ENCODE results near the gene CLCNKB. TPM values are rescaled to one million over a fixed set of nuclear protein-coding genes. Genes with fewer than 3 reads are reported as not detected.

The CLCNKB gene
- total and polyA plus RNA-seq, 2 of the 4 experiments (the other 2 are of a cell fraction) = 0.09 TPM; not detected in 1

DNA sequence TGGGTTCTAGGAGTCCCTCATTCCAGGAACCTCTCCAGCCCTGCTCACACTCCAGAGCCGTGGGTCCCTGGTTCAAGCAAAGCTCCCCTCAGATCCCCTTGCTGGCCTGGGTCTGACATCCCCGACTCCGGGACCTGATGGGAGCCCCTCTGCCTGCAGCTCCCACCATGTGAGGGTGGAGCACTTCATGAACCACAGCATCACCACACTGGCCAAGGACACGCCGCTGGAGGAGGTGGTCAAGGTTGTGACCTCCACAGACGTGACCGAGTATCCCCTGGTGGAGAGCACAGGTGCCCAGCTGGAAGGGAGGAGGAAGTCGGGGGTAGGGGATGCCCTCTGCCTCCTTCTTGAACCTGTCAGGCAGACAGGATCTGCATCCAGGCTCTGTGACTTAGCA lies 12.0 kb upstream of the CLCNKB start:
- DNase-seq = no peak
- Histone ChIP-seq H2BK5ac (ENCODE audit: low read depth, low read length, poor library complexity, severe bottlenecking) (no peak overlapping the region), H3K9me1 (ENCODE audit: insufficient read depth, low read length) (no peaks in the 10 kb centered on the region), H3K9me3 (ENCODE audit: control insufficient read depth, insufficient read depth, low read length) (no peaks in the 10 kb centered on the region), H3K4ac (ENCODE audit: low read depth, low read length) (no peak overlapping the region), H3K79me1 (ENCODE audit: low read depth in 1 of 2, low read length in 2 of 2) (no peaks in the 10 kb centered on the region), H2BK20ac (ENCODE audit: low read depth, low read length) (no peak overlapping the region), H4K5ac (ENCODE audit: low read depth, low read length) (no peak overlapping the region), H3K27me3 (ENCODE audit: control insufficient read depth, insufficient read depth, low read length) (peaks cover 10% of the 10 kb centered on the region), H2AFZ (replicated peaks; ENCODE audit: low read length, poor library complexity) (no peak overlapping the region), H3K4me3 (ENCODE audit: insufficient read depth, low read depth, low read length) (no peak overlapping the region), H2BK15ac (ENCODE audit: low read depth, low read length) (no peak overlapping the region), H3K23ac (ENCODE audit: low read depth, low read length) (no peak overlapping the region), H3K4me1 (ENCODE audit: control insufficient read depth, insufficient read depth, low read length) (peaks cover 5% of the 10 kb centered on the region), H2AK5ac (ENCODE audit: low read depth, low read length) (no peak overlapping the region), H4K91ac (ENCODE audit: insufficient read depth, low read depth, low read length) (no peak overlapping the region), H2AK9ac (replicated peaks; ENCODE audit: low read depth, low read length, poor library complexity) (no peak overlapping the region), H2BK120ac (ENCODE audit: low read depth, low read length) (no peak overlapping the region), H4K20me1 (ENCODE audit: insufficient read depth, low read length) (no peaks in the 10 kb centered on the region), H3K4me2 (ENCODE audit: low read depth, low read length) (no peak overlapping the region), H3K56ac (ENCODE audit: extremely low read depth, insufficient read depth, low read length) (no peak overlapping the region), H3K14ac (replicated peaks; ENCODE audit: low read depth, low read length) (no peak overlapping the region), H4K8ac (ENCODE audit: low read depth in 2 of 2, low read length in 2 of 2) (no peak overlapping the region), H3K9ac (ENCODE audit: low read depth, low read length) (no peak overlapping the region), H3K18ac (ENCODE audit: low read depth, low read length) (no peak overlapping the region), H3K36me3 (ENCODE audit: control insufficient read depth, insufficient read depth, low read length) (no peaks in the 10 kb centered on the region), H3K27ac (ENCODE audit: insufficient read depth, low read length) (no peak overlapping the region)
- no TSS peak for BruUV-seq (replicated peaks)
- ChIA-PET CTCF (interaction anchor here (0.5 to 0.6 kb wide), 2 partner anchors 49 to 91 kb away, joined by 3 to 5 read pairs; no protein-coding TSS in a partner anchor), POLR2A (ENCODE audit: unreplicated experiment) (no interaction called here)
- ATAC-seq (ENCODE audit: low read depth) = no peak
- dilution Hi-C loops (cut with HindIII; ENCODE audit: low sequenced_read_pairs, unreplicated experiment) (no loop called here), intact Hi-C loops (cut with micrococcal nuclease) (no loop called here), in situ Hi-C loops (cut with MboI; ENCODE audit: low sequenced_read_pairs) (no loop called here)
- WGBS, 2 experiments (ENCODE audit: extremely low coverage in 2 of 2, insufficient read length in 1 of 2) = no CpG with 5 or more reads among the region's 8 CpGs
- TF ChIP-seq SMC3 (IDR thresholded peaks at IDR 0.05; ENCODE audit: low read depth, low read length) (no peak), POLR2A (IDR thresholded peaks at IDR 0.05; ENCODE audit: low read depth, low read length) (no peak), RCOR1 (IDR thresholded peaks at IDR 0.05; ENCODE audit: insufficient replicate concordance, low read length) (no peak), FOS (IDR thresholded peaks at IDR 0.05; ENCODE audit: low read depth, low read length) (no peak), MAFK (IDR thresholded peaks at IDR 0.05; ENCODE audit: low read depth, low read length) (no peak), BHLHE40 (IDR thresholded peaks at IDR 0.05; ENCODE audit: low read depth, low read length) (no peak), CHD1 (IDR thresholded peaks at IDR 0.05; ENCODE audit: low read depth, low read length) (no peak), MAZ (IDR thresholded peaks at IDR 0.05; ENCODE audit: borderline replicate concordance, low read depth, low read length) (no peak), CEBPB (IDR thresholded peaks at IDR 0.05; ENCODE audit: low read depth, low read length) (no peak), RAD21 (IDR thresholded peaks at IDR 0.05; ENCODE audit: low read length) (no peak), RFX5 (IDR thresholded peaks at IDR 0.05; ENCODE audit: low read depth, low read length) (no peak), MXI1 (IDR thresholded peaks at IDR 0.05; ENCODE audit: borderline replicate concordance, low read depth, low read length) (no peak), NFE2L2 (IDR thresholded peaks at IDR 0.05; ENCODE audit: low read depth, low read length) (no peak)
- TF ChIP-seq, protein P1, sequence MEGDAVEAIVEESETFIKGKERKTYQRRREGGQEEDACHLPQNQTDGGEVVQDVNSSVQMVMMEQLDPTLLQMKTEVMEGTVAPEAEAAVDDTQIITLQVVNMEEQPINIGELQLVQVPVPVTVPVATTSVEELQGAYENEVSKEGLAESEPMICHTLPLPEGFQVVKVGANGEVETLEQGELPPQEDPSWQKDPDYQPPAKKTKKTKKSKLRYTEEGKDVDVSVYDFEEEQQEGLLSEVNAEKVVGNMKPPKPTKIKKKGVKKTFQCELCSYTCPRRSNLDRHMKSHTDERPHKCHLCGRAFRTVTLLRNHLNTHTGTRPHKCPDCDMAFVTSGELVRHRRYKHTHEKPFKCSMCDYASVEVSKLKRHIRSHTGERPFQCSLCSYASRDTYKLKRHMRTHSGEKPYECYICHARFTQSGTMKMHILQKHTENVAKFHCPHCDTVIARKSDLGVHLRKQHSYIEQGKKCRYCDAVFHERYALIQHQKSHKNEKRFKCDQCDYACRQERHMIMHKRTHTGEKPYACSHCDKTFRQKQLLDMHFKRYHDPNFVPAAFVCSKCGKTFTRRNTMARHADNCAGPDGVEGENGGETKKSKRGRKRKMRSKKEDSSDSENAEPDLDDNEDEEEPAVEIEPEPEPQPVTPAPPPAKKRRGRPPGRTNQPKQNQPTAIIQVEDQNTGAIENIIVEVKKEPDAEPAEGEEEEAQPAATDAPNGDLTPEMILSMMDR (conservative IDR thresholded peaks at IDR 0.05; ENCODE audit: low read depth, low read length) = no peak
- TF ChIP-seq, protein P2, sequence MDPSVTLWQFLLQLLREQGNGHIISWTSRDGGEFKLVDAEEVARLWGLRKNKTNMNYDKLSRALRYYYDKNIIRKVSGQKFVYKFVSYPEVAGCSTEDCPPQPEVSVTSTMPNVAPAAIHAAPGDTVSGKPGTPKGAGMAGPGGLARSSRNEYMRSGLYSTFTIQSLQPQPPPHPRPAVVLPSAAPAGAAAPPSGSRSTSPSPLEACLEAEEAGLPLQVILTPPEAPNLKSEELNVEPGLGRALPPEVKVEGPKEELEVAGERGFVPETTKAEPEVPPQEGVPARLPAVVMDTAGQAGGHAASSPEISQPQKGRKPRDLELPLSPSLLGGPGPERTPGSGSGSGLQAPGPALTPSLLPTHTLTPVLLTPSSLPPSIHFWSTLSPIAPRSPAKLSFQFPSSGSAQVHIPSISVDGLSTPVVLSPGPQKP (IDR thresholded peaks at IDR 0.05; ENCODE audit: borderline replicate concordance, low read depth, low read length) = no peak
- TF ChIP-seq, protein P3, sequence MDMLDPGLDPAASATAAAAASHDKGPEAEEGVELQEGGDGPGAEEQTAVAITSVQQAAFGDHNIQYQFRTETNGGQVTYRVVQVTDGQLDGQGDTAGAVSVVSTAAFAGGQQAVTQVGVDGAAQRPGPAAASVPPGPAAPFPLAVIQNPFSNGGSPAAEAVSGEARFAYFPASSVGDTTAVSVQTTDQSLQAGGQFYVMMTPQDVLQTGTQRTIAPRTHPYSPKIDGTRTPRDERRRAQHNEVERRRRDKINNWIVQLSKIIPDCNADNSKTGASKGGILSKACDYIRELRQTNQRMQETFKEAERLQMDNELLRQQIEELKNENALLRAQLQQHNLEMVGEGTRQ (IDR thresholded peaks at IDR 0.05; ENCODE audit: low read depth, low read length) = no peak
